HG03175 (cell line): ENCODE data around the gene KRT6A.

ENCODE experiments used
- ATAC-seq: cut with Tn5 transposase; IDR thresholded peaks from one replicate; pipeline ENCODE4 v1.9.1; 2021; ENCODE audit warnings: mild to moderate bottlenecking, moderate library complexity; ENCODE audit not compliant: unreplicated experiment

Gene KRT6A

DNA sequence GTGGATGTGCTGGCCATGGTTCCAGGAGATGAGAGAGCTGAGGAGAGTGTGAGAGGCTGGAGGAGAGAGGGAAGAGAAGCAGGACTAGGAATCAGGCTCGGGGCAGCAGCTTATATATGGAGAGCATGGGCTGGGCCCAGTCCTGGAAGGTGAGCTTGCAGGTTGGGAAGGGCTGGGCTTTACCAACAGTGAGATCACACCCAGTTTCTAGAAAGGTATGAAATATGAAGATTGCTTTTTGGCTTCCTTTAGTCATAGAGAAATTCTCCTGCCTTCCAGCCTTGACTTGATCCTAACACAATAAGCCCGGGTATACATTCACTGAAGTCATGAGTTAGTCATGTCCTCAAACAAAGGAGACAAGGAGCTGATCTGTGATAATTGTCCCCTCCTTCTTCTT, at the start of gene KRT6A:
Gene KRT6A (minus strand): TSS at position 86 of the 400 bp plus-strand sequence. CDS start 69 bp downstream, at position 17.
- ATAC-seq = no peak

DNA sequence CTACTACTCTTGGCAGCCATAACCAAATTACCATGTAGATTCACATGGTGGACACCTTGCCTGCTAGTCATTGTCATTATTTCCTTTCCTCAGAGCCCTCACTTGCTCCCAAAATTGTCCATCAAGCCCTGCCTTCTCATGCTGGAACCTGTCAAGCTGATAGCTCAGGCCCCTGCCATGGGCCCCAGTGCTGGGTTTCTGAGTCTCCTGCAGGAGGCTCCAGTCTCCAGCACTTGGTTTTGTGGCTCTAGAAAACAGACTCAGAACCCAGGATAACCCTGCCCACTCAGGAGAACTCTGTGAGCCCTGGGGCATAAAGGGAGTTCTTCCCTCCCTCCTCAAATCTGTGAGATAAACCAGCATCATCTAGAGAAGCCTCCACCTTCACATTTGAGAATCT, 49.1 kb upstream of the KRT6A start:
- no peak for ATAC-seq

DNA sequence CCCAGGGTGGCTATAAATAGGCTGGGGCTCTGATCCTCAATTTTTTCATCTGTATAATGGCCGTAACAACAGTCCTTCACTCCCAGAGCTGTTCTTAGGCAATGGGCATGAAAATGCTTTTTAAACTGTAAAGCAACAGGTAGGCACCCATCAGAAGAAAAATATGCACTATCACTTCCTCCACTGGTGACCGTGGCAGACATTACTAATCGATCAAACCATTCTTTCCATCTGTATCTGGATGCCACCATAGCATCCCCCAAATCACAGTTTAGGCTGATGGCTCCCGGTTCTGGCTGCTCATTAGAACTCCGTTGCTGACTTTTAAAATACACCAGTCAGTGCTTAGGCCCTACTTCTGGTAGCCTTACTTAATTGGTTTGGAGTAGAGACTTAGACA, 48.7 kb upstream of the KRT6A start:
- ATAC-seq = no peak

DNA sequence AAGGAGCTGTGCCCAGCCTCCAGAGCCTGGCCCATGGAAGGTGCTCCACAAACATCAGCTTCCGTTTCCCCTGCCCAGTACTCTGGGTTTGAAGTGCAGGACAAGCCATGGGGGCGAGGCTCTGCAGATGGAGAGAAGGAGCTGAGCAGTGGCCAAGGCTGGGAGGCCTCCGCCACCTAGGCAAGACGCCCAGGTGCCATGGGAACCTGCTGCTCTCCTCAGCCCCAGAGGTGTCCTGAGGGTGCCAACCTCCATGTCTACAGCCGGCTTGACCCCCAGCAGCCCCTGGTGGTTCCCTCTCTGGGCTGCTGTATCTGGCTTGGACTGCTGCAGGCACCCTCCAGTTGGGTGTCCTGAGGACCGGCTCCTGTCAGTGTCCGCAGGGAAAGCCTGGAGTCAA, 47.5 kb upstream of the KRT6A start:
- no peak for ATAC-seq

DNA sequence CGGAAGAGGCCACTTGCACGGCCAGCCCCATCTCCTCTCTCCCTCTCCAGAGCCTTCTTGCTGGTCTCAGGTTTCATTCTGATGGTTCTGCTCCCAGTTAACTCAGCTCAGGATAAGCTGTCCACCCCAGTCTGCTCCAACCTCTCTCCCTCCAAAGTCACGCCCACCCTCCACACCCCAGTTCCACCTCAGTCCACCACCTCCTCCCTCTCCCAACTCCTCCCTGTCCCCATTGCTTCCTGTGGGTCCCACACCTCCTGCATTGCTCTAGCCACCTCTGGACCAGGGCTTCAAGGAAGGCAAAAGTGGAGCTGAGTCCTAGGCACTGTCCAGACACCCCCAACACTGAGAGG, 46.7 kb upstream of the KRT6A start:
- no peak for ATAC-seq

DNA sequence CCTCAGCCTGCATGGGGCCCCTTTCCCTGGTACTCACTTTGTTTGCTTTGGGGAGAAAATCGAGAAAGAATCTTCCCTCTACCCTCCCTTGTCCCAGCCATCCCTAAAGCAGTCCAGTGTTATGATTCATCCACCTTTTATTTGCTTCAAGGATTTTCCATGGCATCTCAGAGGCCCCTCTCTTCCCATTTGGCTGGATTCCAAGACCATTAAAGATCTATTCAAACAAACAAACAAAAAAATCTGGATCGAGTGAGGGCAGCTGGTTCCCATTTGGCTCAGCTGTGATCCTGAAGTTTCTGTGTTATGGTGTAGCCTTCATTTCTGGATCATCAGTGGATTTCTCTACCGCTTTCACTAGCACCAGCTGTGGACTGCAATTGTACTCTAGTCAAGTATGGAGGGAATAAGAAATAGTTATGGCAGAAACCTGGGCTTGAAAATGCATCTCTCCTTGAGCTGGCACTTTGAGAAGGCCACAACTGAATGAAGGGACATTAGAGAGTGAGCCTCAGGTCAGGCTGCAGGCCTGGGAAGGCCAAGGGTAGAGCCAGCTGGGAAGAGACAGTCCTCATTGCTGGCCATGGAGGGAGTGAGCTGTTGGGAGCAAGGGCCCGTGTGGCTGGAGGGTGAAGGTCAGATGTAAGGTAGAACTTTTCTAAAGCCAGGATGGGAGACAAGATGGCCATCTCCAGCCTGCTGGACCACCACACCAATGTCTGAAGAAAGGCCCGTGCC, 46.2 kb upstream of the KRT6A start:
- no peak for ATAC-seq

DNA sequence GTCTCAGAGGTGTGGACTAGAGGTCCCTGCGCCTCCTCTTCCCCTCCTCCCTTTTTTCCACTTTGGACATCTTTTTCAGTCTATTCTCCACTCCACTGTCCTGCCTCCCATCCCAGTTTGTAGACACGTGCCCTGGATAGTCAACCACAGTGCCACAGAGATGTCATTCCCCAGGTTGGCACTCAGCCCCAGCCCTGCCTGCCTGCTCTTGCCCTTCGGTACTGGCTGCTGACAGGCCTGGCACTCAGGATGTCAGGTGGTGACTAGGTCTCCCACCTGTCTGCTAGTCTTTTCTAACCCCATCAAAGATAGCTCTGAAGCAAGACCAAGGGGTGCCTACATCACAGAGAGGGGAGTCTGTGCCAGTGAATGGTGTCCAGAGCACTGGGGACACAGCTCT, 44.0 kb upstream of the KRT6A start:
- no peak for ATAC-seq

DNA sequence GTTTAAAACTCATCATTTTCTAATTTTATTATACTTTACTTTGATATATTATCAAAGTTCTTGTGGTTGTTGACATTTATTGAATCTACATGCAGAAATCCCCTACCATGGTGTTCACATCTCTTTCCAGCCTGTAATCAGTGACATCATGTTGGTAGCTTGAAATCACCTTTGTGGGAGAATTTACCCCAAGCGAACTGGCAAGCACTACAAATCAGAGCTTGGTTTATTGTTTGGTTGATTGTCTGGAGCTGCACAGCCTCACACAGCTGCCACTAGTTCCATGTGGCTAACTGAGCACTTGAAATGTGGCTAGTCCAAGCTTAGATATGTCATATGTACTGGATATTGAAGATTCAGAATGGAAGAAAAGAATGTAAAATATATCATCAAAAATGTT, 42.5 kb upstream of the KRT6A start:
- ATAC-seq = no peak

DNA sequence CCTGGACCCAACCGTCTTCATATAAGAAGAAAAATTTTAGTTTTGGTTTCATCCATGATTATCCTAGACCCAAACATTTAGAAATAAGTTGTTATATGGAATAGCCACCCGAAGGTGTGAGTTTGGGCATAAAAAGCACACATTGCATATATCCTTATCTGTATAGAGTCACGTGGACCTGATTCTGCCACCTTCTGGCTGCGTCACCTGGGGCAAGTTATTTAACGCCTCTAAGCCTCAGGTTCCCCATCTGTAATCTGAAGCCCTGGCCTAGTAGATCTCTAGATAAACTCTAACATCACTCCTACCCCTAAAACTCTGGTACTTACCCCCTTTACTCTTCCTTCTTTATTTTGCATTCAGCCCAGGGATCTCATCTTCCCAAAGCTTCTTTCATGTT, 41.4 kb upstream of the KRT6A start:
- ATAC-seq = no peak

DNA sequence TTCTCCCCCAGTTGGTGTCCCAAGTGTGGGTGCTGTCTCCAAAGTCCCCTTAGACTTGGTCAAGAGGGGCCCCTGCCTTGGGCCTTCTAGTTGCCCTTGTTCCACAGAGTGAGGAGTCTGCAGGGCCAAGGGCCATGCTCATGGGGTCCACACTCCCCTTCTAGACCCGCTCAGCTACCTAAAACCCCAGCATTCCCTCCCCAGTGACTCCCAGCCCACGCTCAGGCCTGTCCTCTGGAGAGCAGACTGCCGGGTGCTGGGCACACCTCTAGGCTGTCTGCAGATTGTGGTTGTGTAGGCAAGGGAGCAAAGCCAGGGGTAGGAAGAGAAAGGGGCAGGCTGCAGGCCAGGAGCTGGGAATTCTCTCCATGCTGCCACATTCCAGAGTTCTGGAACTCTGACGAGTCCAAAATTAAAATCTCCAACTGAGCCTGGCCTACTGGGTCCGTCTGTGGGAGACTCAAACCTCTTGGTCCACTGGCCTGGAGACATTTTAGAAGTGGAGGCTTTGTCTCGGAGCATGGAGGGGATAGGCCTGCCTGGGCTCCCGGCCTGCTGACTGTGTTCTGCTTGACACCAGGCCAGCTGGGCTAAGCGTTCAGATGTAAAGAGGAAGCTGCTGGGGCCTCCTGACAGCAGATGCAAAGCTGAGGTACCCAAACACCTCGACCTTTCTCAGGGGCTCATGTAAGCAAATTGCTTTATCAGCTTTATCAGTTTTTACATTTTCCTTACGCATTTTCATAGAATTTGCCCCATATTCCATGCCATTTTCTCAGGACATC, 40.8 kb upstream of the KRT6A start:
- ATAC-seq = no peak

DNA sequence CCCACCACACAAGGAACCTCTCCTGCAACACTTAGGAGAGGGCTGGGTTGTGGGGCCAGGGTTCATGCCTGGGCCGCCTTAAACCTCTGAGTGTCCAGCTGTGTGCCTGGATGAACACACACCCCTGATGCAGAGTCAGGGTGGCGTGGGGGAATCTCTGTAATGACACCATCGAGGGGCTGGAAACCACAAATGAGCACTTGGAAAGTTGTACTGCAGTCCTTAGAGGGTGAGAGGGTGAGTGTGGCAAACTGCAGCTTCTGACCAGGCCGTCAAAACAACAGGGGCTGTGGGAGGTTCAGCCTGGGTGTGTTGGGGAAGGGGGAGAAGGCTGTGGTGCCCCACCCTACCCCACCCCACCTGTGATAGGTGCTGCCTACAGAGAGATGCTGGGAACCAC, 39.6 kb upstream of the KRT6A start:
- no peak for ATAC-seq

DNA sequence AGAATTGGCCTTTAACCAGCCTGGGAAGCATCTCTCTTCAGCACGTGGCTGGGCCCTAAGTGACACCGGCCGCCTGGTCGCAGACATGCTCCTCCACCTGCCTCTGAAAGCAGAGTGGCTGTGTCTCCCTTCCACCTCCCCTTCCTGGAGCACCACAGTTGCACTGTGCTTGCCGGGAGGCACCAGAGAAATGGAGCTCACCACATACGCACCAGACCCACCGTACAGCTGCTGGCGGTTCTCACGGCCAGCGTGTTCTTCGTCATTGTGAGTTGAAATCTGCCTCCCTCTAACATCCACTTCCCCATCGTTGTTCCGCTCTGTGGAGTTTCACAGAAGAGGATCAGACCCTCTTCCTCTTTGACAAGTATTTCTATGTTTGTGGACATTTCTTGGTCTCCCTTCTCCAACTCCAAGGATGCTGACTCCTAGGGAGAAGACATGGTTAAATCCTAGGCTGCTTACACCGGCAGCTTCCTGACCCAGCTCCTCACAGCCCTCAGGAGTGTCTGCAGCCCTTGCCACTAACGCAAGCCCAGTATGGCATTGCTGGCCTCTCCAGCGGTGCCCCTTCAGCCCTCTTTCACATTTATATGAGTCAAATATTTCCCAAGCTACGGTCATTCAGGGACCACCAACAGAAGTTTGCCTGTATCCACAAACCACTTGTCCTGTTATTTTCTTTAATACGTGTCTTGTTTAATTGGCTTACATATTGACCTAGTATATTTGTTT, 38.7 kb upstream of the KRT6A start:
- no peak for ATAC-seq

DNA sequence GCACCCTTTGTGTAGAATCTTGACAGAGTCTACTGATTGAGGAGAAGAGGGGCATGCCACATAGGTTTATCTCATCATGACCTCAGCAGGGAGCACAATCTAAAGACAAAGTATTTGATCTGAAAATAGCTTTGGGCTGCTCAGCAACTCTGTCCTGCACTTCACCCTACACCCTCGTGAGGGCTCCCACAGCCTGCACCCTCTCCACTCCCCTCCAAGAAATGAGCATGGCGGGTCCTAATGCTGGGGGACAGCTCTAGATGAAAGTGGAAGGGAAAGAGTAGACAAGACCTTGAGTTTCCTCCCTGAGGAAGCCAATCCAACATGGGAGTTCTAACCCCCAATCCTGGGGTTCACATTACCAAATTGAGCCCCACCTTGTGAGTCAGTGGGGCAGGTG, 37.8 kb upstream of the KRT6A start:
- no peak for ATAC-seq

DNA sequence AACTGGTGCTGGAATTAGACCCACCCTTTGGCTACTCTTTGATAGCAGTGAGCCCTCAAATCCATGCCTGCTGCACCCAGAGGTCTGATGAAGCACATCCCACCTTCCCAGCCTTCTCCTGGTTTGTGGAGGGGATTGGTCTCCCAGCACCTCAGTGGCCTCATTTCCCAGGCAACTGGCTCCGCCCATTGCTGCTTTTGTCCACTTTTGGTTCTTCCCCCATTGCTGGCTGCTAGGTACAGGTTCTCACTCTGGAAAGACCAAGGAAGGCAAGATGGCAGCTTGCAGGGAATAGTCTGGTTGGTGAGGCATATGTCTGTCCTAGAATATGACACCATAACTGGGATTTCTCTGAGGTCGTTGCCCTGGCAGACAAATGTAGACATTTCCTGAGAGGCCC, 37.3 kb upstream of the KRT6A start:
- ATAC-seq = no peak

DNA sequence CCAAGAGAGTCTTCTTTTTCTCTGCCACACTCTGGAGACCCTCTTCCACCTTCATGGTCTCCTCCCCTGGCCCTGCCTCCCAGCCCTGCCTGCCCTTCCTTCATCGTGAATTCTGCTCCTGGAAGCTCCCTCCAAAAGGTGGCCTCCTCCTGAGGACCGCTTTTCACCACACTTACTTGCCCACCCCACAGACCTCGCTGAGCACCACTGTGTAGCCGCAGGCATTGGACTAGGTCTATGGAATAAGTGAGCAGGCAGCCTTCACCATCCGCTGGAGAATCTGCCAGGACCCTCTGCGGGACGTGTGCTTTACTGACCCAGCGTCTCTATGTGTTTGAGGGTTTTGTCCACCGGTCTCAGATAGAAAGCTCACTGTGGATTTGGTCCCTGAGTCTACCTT, 36.8 kb upstream of the KRT6A start:
- ATAC-seq = no peak

DNA sequence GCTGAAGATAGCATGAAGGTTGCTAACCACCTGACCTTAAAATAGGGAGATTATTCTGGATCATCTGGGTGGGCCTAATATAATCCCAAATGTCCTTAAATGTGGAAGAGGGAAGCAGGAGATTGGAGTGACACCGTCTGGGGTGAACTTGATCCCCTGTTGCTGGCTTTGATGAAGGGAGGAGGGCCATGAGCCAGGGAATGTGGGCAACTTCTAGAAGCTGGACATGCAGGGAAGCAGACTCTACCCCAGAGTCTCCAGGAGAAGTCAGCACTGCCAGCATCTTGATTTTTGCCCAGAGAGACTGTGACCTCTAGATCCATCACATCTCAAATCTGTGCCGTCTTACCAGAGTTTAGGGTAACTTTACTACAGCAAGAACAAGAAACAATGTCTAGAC, 36.4 kb upstream of the KRT6A start:
- ATAC-seq = no peak

DNA sequence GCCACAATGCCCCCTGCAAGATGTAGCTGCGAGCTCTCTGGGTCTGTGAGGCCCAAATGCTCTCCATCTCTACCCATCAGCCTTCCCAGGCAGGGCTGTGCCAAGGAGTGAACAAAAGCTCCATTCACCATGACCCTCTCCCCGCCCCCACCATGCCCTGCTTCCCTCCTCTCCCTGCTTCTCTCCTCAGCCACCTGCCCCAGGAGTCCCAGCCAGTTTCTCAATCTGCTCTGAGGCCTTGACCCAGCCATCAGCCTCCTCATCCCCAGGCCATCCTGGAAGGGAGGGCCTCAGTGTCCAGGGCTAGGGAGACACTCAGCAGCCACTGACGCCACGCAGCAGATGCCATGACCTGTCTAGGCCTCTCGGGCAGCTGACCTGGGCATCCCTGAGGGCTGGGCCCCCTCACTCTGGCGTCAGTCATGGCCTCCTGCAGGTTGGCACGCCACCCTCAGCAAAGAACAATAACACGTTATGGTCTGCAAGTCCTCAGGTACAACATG, 35.6 kb upstream of the KRT6A start:
- no peak for ATAC-seq

DNA sequence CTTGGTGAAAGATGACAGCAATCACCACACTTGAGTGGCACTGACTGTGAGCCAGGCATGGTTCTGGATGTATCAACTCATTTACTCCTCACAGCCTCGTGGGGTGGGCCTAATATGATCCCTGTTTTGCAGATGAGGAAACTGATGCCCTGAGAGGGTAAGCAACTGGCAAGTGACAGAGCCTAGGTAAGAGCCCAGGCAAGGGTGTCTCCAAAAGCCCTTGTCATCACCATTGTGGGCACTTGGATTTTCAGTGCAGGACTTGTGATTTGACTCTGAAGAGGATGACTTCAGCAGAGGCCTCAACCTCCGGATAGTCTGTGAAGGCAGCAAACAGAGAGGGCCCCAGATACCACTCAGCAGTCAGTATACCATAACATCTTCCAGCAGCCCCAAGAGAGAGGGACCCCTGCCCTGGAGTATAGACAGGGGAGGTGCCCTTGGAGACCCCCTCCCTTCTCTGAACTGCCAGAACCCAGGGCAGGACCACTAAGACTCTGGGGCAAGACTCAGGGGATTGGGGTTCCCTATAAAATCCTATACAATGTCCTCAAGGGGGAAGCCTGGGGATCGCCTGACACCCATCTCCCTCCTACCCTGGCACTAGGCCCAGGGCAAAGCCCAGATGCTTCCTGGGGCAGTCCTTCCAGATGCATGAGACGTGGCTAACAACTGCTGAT, 34.2 kb upstream of the KRT6A start:
- ATAC-seq = no peak

DNA sequence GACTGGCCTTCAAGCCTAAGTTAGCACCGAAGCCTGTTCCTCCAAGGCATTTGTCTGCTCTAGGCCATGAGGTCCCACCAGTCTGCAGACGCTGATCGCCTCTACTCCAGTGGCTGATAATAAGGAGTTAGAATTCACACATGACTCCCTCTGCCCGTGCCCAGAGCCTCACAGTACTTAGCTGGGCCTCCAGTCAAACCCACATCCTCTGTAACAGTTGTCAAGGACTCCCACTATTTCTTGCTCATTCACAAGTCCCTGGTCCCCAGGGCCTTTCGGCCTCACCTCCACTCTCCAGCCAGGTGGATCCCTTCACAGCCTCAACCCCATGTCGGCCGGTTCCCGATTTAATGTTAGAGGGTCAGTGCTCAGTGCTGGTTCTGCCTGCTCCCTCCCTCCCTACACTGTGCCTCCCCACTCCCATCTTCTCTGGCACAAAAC, 33.5 kb upstream of the KRT6A start:
- no peak for ATAC-seq

DNA sequence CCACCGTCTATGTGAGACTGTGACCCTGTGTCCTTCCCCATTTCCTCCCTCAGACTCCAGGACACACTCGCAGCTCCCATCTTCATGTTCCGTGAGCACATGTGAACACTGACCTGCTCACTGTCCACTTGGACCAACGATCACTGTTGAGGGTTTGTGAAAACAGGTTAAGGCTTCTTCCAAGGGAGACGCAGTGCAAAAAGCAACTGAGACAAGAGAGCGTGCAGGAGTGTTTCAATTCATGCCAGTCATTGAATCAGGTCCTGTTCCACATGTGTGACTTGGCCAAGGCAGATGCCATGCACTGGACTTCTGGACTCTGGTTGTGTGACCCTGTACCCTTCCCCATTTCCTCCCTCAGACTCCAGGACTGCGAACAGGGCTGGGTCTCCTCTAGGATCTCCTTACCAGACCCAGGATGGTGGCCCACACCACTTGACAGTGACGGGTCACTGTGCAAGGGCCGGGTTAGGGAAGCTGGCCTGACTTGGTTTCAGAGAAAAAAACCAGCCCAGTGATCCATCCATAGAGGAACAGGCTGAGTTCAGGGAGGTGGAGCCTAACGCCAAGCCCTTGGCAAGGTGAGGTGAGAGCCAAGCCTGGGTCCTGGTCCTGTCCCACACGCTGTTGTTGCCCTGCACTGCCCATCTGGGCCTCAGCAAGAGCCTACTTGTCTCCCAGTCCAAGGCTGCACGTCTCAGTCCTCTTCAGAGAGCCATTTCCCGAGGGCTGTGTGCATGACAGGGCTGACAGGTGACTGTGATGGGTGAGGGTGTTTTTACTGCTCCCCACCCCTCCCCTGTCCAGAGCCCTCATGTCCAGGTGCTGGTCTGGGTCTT, 32.8 kb upstream of the KRT6A start:
- no peak for ATAC-seq
